Endothelial cell of umbilical vein (primary cell): Measurements from ENCODE around the gene MARCHF9. TPM values are rescaled to one million over a fixed set of nuclear protein-coding genes. Genes with fewer than 3 reads are reported as not detected.

Experiments used
- BruUV-seq: library from RNA; stranded (reverse); fragments of 400-500 nt; replicated peaks from 2 replicates; lab custom pipeline; 2021; lab: Mats Ljungman, UMichigan
- CTCF ChIA-PET: fragments of 300-600, 350-600 bp; sonication (Branson Sonifier 250); formaldehyde crosslinking; loops from one replicate; lab custom pipeline; 2021; ENCODE audit warnings: antibody characterized with exemption, inconsistent platforms; lab: Charles Lee
- POLR2A ChIA-PET: fragments of 300-600, 350-600 bp; sonication (Branson Sonifier 250); formaldehyde crosslinking; loops from one replicate; lab custom pipeline; 2021; ENCODE audit warnings: antibody characterized with exemption, inconsistent platforms; lab: Charles Lee
- DNase-seq: peaks from one replicate; pipeline ENCODE4 v3.0.0-alpha.2; 2011; ENCODE audit warnings: low read depth, low spot score
- FAIRE-seq: peaks from 2 replicates; lab custom pipeline; 2011; peaks lifted over from hg19 to GRCh38; lab: Jason Lieb, UNC
- H2AFZ ChIP-seq: 2 replicates; pipeline ENCODE4 v1.6.0; 2012; ENCODE audit warnings: low read depth, low read length, control low read depth, inconsistent platforms
- H3K27ac ChIP-seq: 2 replicates; pipeline ENCODE4 v1.5.1; 2011; ENCODE audit warnings: low read depth, mild to moderate bottlenecking, control low read depth, low read length, moderate library complexity; ENCODE audit not compliant: insufficient read depth
- H3K27me3 ChIP-seq, 2 experiments: 2 replicates each; pipeline versions ENCODE4 v1.6.0 to v1.6.1; 2011; ENCODE audit warnings: low read length in 2 of 2, mixed read lengths in 1 of 2; ENCODE audit not compliant: control insufficient read depth in 2 of 2, insufficient read depth in 2 of 2
- H3K36me3 ChIP-seq, 2 experiments: 2 replicates in 1 of 2; 3 replicates in 1 of 2; pipeline ENCODE4 v1.5.1; 2011; ENCODE audit warnings: low read length in 2 of 2, mild to moderate bottlenecking in 1 of 2, moderate library complexity in 1 of 2; ENCODE audit not compliant: control insufficient read depth in 2 of 2, insufficient read depth in 2 of 2; ENCODE audit errors: extremely low read depth in 1 of 2
- H3K4me1 ChIP-seq: 3 replicates; pipeline ENCODE4 v1.5.1; 2011; ENCODE audit warnings: mild to moderate bottlenecking, low read length; ENCODE audit not compliant: control insufficient read depth, insufficient read depth; ENCODE audit errors: extremely low read depth
- H3K4me2 ChIP-seq: 2 replicates; pipeline ENCODE4 v1.6.1; 2011; ENCODE audit warnings: low read length, control low read depth, mixed read lengths; ENCODE audit not compliant: insufficient read depth
- H3K4me3 ChIP-seq, 3 experiments: fragments of 200-600 bp in 1 of 3; sonication (generic), shearing (Covaris generic) in 1 of 3; replicated peaks in 1 of 3; 2 replicates each; pipeline ENCODE4 v1.5.1; 2011 to 2016; ENCODE audit warnings: control low read depth in 3 of 3, low read length in 3 of 3, mild to moderate bottlenecking in 2 of 3, inconsistent platforms in 1 of 3, low read depth in 1 of 3, moderate library complexity in 1 of 3; ENCODE audit not compliant: insufficient read depth in 1 of 3
- H3K79me2 ChIP-seq: 2 replicates; pipeline ENCODE4 v1.6.0; 2012; ENCODE audit warnings: low read length, inconsistent platforms; ENCODE audit not compliant: control insufficient read depth, insufficient read depth
- H3K9ac ChIP-seq: replicated peaks from 2 replicates; pipeline ENCODE3; 2011; ENCODE audit warnings: low read length, control low read depth; ENCODE audit not compliant: insufficient read depth; ENCODE audit errors: extremely low read depth
- H3K9me1 ChIP-seq: replicated peaks from 3 replicates; pipeline ENCODE4 v1.6.0; 2011; ENCODE audit warnings: mild to moderate bottlenecking, low read length; ENCODE audit not compliant: control insufficient read depth, insufficient read depth; ENCODE audit errors: extremely low read depth
- H3K9me3 ChIP-seq: replicated peaks from 2 replicates; pipeline ENCODE4 v1.5.1; 2012; ENCODE audit warnings: low read length, inconsistent platforms; ENCODE audit not compliant: control insufficient read depth, insufficient read depth
- H4K20me1 ChIP-seq: replicated peaks from 2 replicates; pipeline ENCODE3; 2011; ENCODE audit warnings: mild to moderate bottlenecking, low read length; ENCODE audit not compliant: control insufficient read depth, insufficient read depth; ENCODE audit errors: extremely low read depth
- FOS ChIP-seq: IDR thresholded peaks from 2 replicates; pipeline ENCODE4 v1.6.1; 2011; ENCODE audit warnings: mild to moderate bottlenecking, low read length, moderate library complexity, borderline replicate concordance; ENCODE audit not compliant: insufficient read depth
- GATA2 ChIP-seq: IDR thresholded peaks from 2 replicates; pipeline ENCODE4 v1.7.0; 2011; ENCODE audit warnings: low read depth, mild to moderate bottlenecking, moderate library complexity, mixed read lengths, low read length; ENCODE audit not compliant: insufficient read length, insufficient read depth
- JUN ChIP-seq: IDR thresholded peaks from 2 replicates; pipeline ENCODE4 v1.6.1; 2011; ENCODE audit warnings: borderline replicate concordance, low read depth; ENCODE audit not compliant: insufficient read length, insufficient read depth
- MYC ChIP-seq: IDR thresholded peaks from one replicate; pipeline ENCODE4 v1.6.1; 2011; ENCODE audit warnings: mild to moderate bottlenecking, low read depth, low read length
- POLR2A ChIP-seq: IDR thresholded peaks from 2 replicates; pipeline ENCODE4 v1.6.1; 2012; ENCODE audit warnings: low read depth, mild to moderate bottlenecking, control low read depth, low read length
- dilution Hi-C: fragments of 300-500 bp; cut with MboI; formaldehyde crosslinking; loops from one replicate; pipeline ENCODE4 v1.15.0; 2019; ENCODE audit warnings: low sequenced_read_pairs; ENCODE audit not compliant: extremely low pct_ligation_motif_present
- intact Hi-C: fragments of 100-400 bp; cut with micrococcal nuclease; formaldehyde crosslinking; loops from one replicate; pipeline ENCODE4 v1.10.0; 2022
- polyA plus RNA-seq, 4 experiments: library from polyadenylated mRNA; depleted of rRNA in 3 of 4; stranded (reverse) in 3 of 4; unstranded in 1 of 4; fragments of >200 nt; gene quantifications; 2 replicates each; pipeline versions ENCODE4 v1.2.1 to v1.2.3, GENCODE V29; 2011 to 2012; ENCODE audit warnings: missing spikeins in 1 of 4
- total RNA-seq: library from RNA; stranded (reverse); gene quantifications from 2 replicates; pipeline ENCODE4 v1.2.3, GENCODE V29; 2021
- TF ChIP-seq, protein P1 (sequence below), 2 donors: IDR thresholded peaks; 1 replicate in 1 of 2; 2 replicates in 1 of 2; pipeline ENCODE4 v1.5.1; 2011; ENCODE audit warnings: low read length in 2 of 2, mild to moderate bottlenecking in 2 of 2, moderate library complexity in 2 of 2, control low read depth in 1 of 2, inconsistent platforms in 1 of 2, low read depth in 1 of 2; ENCODE audit not compliant: insufficient read depth in 1 of 2; ENCODE audit errors: extremely low read depth in 1 of 2

MARCHF9 gene
- total and polyA plus RNA-seq, 2 donors (not counting 3 experiments of a cell fraction or from before 2014, with no cell fraction given): 4.6 to 4.8 TPM

DNA sequence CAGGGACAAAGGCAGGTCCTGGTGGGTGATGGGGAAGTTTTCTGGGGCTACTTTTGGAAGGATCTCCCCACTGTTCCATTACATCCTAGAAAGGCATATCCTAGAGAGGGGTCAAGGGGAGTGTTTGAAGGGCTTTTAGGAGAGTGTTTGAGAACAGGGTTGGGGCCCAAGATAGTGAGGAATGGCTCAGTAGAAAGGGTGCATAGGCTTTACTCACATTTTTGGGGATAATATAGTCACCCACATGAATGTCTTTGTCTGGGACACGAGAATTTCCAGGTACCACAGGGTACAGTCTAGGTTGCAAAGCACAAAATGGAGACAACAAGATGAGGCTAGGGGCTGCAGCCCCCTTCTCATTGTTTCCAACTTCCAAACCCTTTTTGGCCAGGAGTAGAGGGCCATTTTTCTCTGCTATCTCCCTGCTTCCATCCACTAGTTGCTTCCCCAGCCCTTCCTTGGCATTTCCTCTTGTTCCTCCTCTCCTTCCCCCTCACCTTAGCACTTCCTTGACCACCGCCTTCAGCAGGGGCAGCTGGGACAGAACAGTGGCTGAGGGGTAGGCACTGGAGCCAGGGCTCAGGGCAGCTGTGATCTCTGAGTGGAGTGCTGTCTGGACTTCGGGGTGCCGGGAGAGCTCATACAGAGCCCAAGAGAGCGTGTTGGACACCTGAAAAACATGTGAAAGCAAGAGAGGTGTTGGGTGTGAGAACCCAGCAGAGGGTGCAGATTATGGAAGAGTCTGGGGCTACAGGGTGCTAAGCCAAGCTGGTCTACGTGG is 9.2 kb downstream of the MARCHF9 start:
- H2AFZ ChIP-seq: no peak overlapping the region
- ChIA-PET CTCF (interaction anchor here (0.7 to 4.6 kb wide), 3 partner anchors 8 to 19 kb away, joined by 3 to 48 read pairs (median 3); partner anchors contain the start of genes CDK4, MARCHF9 and TSFM), POLR2A (no interaction called here)
- H3K4me3 ChIP-seq: no peak overlapping the region
- H3K9me1 ChIP-seq: no peaks in the 10 kb centered on the region
- no peak overlapping the region for H3K27ac ChIP-seq
- H3K9me3 ChIP-seq: no peaks in the 10 kb centered on the region
- FAIRE-seq: no peak
- no peak overlapping the region for H3K4me2 ChIP-seq
- peaks cover 0 to under 1% of the 10 kb centered on the region in 2 experiments for H3K36me3 ChIP-seq
- no peaks in the 10 kb centered on the region for H3K79me2 ChIP-seq
- BruUV-seq: no TSS peak
- DNase-seq: no peak
- H3K27me3 ChIP-seq: peaks cover 35 to 38% of the 10 kb centered on the region in 2 experiments
- TF ChIP-seq FOS (no peak), JUN (no peak), POLR2A (no peak), GATA2 (no peak), MYC (no peak)
- TF ChIP-seq, protein P1, sequence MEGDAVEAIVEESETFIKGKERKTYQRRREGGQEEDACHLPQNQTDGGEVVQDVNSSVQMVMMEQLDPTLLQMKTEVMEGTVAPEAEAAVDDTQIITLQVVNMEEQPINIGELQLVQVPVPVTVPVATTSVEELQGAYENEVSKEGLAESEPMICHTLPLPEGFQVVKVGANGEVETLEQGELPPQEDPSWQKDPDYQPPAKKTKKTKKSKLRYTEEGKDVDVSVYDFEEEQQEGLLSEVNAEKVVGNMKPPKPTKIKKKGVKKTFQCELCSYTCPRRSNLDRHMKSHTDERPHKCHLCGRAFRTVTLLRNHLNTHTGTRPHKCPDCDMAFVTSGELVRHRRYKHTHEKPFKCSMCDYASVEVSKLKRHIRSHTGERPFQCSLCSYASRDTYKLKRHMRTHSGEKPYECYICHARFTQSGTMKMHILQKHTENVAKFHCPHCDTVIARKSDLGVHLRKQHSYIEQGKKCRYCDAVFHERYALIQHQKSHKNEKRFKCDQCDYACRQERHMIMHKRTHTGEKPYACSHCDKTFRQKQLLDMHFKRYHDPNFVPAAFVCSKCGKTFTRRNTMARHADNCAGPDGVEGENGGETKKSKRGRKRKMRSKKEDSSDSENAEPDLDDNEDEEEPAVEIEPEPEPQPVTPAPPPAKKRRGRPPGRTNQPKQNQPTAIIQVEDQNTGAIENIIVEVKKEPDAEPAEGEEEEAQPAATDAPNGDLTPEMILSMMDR (IDR thresholded peaks at IDR 0.05; ENCODE audit: extremely low read depth in 1 of 2, insufficient read depth in 1 of 2, low read depth in 1 of 2, low read length in 2 of 2): no peak
- H3K4me1 ChIP-seq: peaks cover 17% of the 10 kb centered on the region
- dilution Hi-C loops: no loop called here
- intact Hi-C loops: no loop called here
- H3K9ac ChIP-seq: no peak overlapping the region
- H4K20me1 ChIP-seq: no peaks in the 10 kb centered on the region
